WTC11 (cell line): ENCODE results near the gene MCEE.

ENCODE experiments used
- E2F4 ChIP-seq: sonication (generic); formaldehyde crosslinking; IDR thresholded peaks from 2 replicates; pipeline ENCODE4 v1.8.1; 2022; ENCODE audit warnings: low read depth, mild to moderate bottlenecking, moderate library complexity, missing genetic modification reagents, borderline replicate concordance
- MAX ChIP-seq: sonication (generic); formaldehyde crosslinking; IDR thresholded peaks from 2 replicates; pipeline ENCODE4 v1.8.0; 2022; ENCODE audit warnings: mild to moderate bottlenecking, missing genetic modification reagents
- MLX ChIP-seq: sonication (generic); formaldehyde crosslinking; IDR thresholded peaks from 2 replicates; pipeline ENCODE4 v1.8.1; 2023; ENCODE audit warnings: mild to moderate bottlenecking, missing genetic modification reagents, moderate library complexity
- NFE2L1 ChIP-seq: sonication (generic); formaldehyde crosslinking; IDR thresholded peaks from 2 replicates; pipeline ENCODE4 v1.8.1; 2023; ENCODE audit warnings: missing genetic modification reagents
- PREB ChIP-seq: sonication (generic); formaldehyde crosslinking; IDR thresholded peaks from 2 replicates; pipeline ENCODE4 v1.8.1; 2022; ENCODE audit warnings: mild to moderate bottlenecking, missing genetic modification reagents, moderate library complexity, borderline replicate concordance
- TEAD1 ChIP-seq: sonication (generic); formaldehyde crosslinking; IDR thresholded peaks from 2 replicates; pipeline ENCODE4 v1.8.0; 2022; ENCODE audit warnings: mild to moderate bottlenecking, missing genetic modification reagents
- ZNF416 ChIP-seq: fragments of 250-450 bp; sonication (Bioruptor Pico); IDR thresholded peaks from 2 replicates; pipeline ENCODE4 v1.9.0; 2021; ENCODE audit warnings: mild to moderate bottlenecking, inconsistent platforms
- TF ChIP-seq, protein P1 (sequence below): fragments of 200-600 bp; IDR thresholded peaks from 2 replicates; pipeline ENCODE4 v1.8.0; 2022; ENCODE audit warnings: antibody characterized with exemption
- TF ChIP-seq, protein P2 (sequence below): sonication (generic); formaldehyde crosslinking; IDR thresholded peaks from 2 replicates; pipeline ENCODE4 v1.8.0; 2023; ENCODE audit warnings: missing genetic modification reagents
- TF ChIP-seq, protein P3 (sequence below): fragments of 250-450 bp; sonication (Bioruptor Pico); IDR thresholded peaks from 2 replicates; pipeline ENCODE4 v2.1.2; 2022; ENCODE audit warnings: mild to moderate bottlenecking, moderate library complexity

- TF ChIP-seq, protein P1, sequence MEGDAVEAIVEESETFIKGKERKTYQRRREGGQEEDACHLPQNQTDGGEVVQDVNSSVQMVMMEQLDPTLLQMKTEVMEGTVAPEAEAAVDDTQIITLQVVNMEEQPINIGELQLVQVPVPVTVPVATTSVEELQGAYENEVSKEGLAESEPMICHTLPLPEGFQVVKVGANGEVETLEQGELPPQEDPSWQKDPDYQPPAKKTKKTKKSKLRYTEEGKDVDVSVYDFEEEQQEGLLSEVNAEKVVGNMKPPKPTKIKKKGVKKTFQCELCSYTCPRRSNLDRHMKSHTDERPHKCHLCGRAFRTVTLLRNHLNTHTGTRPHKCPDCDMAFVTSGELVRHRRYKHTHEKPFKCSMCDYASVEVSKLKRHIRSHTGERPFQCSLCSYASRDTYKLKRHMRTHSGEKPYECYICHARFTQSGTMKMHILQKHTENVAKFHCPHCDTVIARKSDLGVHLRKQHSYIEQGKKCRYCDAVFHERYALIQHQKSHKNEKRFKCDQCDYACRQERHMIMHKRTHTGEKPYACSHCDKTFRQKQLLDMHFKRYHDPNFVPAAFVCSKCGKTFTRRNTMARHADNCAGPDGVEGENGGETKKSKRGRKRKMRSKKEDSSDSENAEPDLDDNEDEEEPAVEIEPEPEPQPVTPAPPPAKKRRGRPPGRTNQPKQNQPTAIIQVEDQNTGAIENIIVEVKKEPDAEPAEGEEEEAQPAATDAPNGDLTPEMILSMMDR, result no peak
- TF ChIP-seq, protein P2, sequence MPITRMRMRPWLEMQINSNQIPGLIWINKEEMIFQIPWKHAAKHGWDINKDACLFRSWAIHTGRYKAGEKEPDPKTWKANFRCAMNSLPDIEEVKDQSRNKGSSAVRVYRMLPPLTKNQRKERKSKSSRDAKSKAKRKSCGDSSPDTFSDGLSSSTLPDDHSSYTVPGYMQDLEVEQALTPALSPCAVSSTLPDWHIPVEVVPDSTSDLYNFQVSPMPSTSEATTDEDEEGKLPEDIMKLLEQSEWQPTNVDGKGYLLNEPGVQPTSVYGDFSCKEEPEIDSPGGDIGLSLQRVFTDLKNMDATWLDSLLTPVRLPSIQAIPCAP, result no peak
- TF ChIP-seq, protein P3, sequence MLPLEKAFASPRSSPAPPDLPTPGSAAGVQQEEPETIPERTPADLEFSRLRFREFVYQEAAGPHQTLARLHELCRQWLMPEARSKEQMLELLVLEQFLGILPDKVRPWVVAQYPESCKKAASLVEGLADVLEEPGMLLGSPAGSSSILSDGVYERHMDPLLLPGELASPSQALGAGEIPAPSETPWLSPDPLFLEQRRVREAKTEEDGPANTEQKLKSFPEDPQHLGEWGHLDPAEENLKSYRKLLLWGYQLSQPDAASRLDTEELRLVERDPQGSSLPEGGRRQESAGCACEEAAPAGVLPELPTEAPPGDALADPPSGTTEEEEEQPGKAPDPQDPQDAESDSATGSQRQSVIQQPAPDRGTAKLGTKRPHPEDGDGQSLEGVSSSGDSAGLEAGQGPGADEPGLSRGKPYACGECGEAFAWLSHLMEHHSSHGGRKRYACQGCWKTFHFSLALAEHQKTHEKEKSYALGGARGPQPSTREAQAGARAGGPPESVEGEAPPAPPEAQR (CRISPR knock-in tag), result no peak
- TF ChIP-seq E2F4 (no peak), ZNF416 (CRISPR knock-in tag) (no peak), PREB (CRISPR knock-in tag) (no peak), MLX (CRISPR knock-in tag) (no peak), TEAD1 (CRISPR knock-in tag) (no peak), NFE2L1 (CRISPR knock-in tag) (no peak), MAX (no peak)
These were observed 13.8 kb upstream of the MCEE start for GRCh38 chr2:71143782-71144181.
